GM12878 (cell line): ENCODE measurements around the gene PTPRH. TPM values are rescaled to one million over a fixed set of nuclear protein-coding genes. Genes with fewer than 3 reads are reported as not detected.

ENCODE experiments used
- CEBPB ChIP-seq, 2 experiments: fragments of 150-350 bp in 1 of 2; IDR thresholded peaks; 2 replicates each; pipeline ENCODE4 v1.6.1; 2012 to 2014; ENCODE audit warnings: low read depth in 2 of 2, low read length in 2 of 2, borderline replicate concordance in 1 of 2, inconsistent platforms in 1 of 2
- EGR1 ChIP-seq, 2 experiments: IDR thresholded peaks; 1 replicate in 1 of 2; 2 replicates in 1 of 2; pipeline ENCODE4 v1.6.1; 2011 to 2012; ENCODE audit warnings: low read depth in 2 of 2, low read length in 2 of 2, borderline replicate concordance in 1 of 2, mild to moderate bottlenecking in 1 of 2, moderate library complexity in 1 of 2
- GATAD2B ChIP-seq: fragments of 450-650 bp; conservative IDR thresholded peaks from 2 replicates; pipeline ENCODE4 v1.6.1; 2017; ENCODE audit warnings: low read depth, mild to moderate bottlenecking, moderate library complexity
- NR2F1 ChIP-seq: fragments of 450-650 bp; conservative IDR thresholded peaks from 2 replicates; pipeline ENCODE4 v1.6.1; 2017; ENCODE audit warnings: mild to moderate bottlenecking
- RELA ChIP-seq: fragments of 450-650 bp; IDR thresholded peaks from 2 replicates; pipeline ENCODE4 v1.8.0; 2014; ENCODE audit warnings: borderline replicate concordance; ENCODE audit not compliant: partially characterized antibody
- SREBF1 ChIP-seq: IDR thresholded peaks from 2 replicates; pipeline ENCODE4 v1.6.1; 2012; ENCODE audit warnings: mild to moderate bottlenecking, low read length
- ZNF384 ChIP-seq: IDR thresholded peaks from 2 replicates; pipeline ENCODE4 v1.6.1; 2012; ENCODE audit warnings: low read depth, mild to moderate bottlenecking, low read length, improper control_type of control experiment, borderline replicate concordance
- polyA plus RNA-seq, 11 experiments: library from polyadenylated mRNA; depleted of rRNA in 4 of 11; unstranded in 6 of 11; stranded (reverse) in 5 of 11; fragments of >200 nt; fragmentation: Nextera tagmentation in 4 of 11; fragmentation: Illumina TruSeq in 1 of 11; extraction: Ambion mirVana in 4 of 11; extraction: Trizol in 1 of 11; gene quantifications; 1 replicate in 1 of 11; 2 replicates in 10 of 11; pipeline versions ENCODE4 v1.2.1 to v1.2.3, GENCODE V29; 2011 to 2016; ENCODE audit warnings: inconsistent platforms in 2 of 11, missing spikeins in 2 of 11, low read depth in 1 of 11
- total RNA-seq, 4 experiments: library from RNA; depleted of rRNA in 3 of 4; stranded (reverse); fragments of >200 nt in 3 of 4; fragmentation: Illumina TruSeq in 1 of 4; extraction: Trizol in 1 of 4; gene quantifications; 2 replicates each; pipeline versions ENCODE4 v1.2.1 to v1.2.3, GENCODE V29; 2013 to 2021
- TF ChIP-seq, protein P1 (sequence below): fragments of 450-650 bp; formaldehyde crosslinking; IDR thresholded peaks from 2 replicates; pipeline ENCODE4 v1.5.0; 2022; ENCODE audit warnings: mild to moderate bottlenecking, missing genetic modification characterization
- TF ChIP-seq, protein P2 (sequence below): fragments of 450-650 bp; IDR thresholded peaks from 2 replicates; pipeline ENCODE4 v1.6.1; 2018; ENCODE audit warnings: mild to moderate bottlenecking, low read depth, moderate library complexity; ENCODE audit not compliant: partially characterized antibody

Gene PTPRH
- total and polyA plus RNA-seq, 10 of the 15 experiments (the other 5 are each of a cell fraction or from before 2014, with no cell fraction given): 0.08 TPM; not detected in 9

DNA sequence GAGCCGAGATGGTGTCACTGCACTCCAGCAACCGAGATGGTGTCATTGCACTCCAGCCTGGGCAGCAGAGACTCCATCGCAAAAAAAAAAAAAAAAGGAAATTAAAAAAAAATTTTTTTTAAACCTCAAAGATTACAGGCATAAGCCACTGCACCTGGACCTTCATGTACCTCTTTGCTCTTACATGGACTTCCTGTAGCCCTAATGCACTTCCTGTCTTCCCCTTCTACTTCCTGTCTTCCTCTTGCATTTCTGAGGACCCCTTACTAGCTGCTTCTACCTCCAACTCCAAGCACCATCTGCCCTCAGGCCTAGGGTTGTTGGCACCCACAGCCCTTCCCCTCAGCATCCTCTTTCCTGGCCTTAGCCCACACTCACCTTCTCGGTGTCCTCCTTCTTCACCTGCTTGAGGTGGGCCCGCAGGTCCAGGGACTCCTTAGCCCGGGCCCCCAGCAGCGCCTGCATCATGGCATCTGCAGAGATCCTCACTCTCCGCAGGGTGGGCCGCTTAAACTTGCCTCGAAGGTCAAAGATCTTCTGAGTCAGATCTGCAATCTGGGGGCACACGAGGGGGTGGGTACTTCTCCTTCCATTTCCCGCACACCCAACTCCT, 55.5 kb downstream of the PTPRH start (continued):
- TF ChIP-seq, protein P1, sequence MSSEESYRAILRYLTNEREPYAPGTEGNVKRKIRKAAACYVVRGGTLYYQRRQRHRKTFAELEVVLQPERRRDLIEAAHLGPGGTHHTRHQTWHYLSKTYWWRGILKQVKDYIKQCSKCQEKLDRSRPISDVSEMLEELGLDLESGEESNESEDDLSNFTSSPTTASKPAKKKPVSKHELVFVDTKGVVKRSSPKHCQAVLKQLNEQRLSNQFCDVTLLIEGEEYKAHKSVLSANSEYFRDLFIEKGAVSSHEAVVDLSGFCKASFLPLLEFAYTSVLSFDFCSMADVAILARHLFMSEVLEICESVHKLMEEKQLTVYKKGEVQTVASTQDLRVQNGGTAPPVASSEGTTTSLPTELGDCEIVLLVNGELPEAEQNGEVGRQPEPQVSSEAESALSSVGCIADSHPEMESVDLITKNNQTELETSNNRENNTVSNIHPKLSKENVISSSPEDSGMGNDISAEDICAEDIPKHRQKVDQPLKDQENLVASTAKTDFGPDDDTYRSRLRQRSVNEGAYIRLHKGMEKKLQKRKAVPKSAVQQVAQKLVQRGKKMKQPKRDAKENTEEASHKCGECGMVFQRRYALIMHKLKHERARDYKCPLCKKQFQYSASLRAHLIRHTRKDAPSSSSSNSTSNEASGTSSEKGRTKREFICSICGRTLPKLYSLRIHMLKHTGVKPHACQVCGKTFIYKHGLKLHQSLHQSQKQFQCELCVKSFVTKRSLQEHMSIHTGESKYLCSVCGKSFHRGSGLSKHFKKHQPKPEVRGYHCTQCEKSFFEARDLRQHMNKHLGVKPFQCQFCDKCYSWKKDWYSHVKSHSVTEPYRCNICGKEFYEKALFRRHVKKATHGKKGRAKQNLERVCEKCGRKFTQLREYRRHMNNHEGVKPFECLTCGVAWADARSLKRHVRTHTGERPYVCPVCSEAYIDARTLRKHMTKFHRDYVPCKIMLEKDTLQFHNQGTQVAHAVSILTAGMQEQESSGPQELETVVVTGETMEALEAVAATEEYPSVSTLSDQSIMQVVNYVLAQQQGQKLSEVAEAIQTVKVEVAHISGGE (CRISPR knock-in tag): no peak
- TF ChIP-seq ZNF384 (no peak), CEBPB (IDR thresholded peaks at IDR 0.05; ENCODE audit: borderline replicate concordance in 1 of 2, low read depth in 2 of 2, low read length in 2 of 2) (no peak), RELA (no peak), NR2F1 (no peak), GATAD2B (no peak), EGR1 (IDR thresholded peaks at IDR 0.05; ENCODE audit: borderline replicate concordance in 1 of 2, low read depth in 2 of 2, low read length in 2 of 2) (no peak), SREBF1 (no peak)
- TF ChIP-seq, protein P2, sequence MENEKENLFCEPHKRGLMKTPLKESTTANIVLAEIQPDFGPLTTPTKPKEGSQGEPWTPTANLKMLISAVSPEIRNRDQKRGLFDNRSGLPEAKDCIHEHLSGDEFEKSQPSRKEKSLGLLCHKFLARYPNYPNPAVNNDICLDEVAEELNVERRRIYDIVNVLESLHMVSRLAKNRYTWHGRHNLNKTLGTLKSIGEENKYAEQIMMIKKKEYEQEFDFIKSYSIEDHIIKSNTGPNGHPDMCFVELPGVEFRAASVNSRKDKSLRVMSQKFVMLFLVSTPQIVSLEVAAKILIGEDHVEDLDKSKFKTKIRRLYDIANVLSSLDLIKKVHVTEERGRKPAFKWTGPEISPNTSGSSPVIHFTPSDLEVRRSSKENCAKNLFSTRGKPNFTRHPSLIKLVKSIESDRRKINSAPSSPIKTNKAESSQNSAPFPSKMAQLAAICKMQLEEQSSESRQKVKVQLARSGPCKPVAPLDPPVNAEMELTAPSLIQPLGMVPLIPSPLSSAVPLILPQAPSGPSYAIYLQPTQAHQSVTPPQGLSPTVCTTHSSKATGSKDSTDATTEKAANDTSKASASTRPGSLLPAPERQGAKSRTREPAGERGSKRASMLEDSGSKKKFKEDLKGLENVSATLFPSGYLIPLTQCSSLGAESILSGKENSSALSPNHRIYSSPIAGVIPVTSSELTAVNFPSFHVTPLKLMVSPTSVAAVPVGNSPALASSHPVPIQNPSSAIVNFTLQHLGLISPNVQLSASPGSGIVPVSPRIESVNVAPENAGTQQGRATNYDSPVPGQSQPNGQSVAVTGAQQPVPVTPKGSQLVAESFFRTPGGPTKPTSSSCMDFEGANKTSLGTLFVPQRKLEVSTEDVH: no peak
